ENCODE results near the gene ASNS.

Gene ASNS

DNA sequence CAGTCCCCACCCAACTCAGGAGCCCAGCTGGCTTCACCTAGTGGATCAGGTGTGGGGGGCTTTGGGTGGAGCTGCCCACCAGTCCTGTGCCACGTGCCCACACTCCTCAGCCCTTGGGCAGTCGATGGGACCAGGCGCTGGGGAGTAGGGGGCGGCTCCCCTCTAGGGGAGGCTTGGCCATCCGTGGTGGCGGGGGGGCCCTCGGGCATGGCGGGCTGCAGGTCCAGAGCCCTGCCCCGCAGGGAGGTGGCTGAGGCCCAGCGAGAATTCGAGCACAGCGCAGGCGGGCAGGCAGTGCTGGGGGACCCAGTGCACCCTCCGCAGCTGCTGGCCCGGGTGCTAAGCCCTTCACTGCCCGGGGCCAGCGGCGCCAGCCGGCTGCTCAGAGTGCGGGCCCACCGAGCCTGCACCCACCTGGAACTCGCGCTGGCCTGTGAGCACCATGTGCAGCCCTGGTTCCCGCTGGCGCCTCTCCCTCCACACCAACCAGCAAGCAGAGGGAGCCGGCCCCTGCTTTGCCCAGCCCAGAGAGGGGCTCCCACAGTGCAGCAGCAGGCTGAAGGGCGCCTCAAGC lies 29.3 kb downstream of the ASNS start:
- DNase-seq: no peak

DNA sequence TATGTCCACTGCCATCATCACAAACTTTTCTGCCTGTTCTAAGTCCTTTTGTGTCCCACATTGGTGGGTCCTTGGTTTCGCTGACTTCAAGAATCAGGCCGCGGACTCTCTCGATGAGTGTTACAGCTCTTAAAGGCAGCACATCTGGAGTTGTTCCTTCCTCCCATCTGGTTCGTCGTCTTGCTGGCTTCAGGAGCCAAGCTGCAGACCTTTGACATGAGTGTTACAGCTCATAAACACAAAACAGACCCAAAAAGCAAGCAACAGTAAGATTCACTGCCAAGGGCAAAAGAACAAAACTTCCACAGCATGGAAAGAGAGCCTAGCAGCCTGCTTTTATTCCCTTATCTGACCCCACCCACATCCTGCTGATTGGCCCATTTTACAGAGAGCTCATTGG lies 30.2 kb downstream of the ASNS start:
- no peak for DNase-seq

DNA sequence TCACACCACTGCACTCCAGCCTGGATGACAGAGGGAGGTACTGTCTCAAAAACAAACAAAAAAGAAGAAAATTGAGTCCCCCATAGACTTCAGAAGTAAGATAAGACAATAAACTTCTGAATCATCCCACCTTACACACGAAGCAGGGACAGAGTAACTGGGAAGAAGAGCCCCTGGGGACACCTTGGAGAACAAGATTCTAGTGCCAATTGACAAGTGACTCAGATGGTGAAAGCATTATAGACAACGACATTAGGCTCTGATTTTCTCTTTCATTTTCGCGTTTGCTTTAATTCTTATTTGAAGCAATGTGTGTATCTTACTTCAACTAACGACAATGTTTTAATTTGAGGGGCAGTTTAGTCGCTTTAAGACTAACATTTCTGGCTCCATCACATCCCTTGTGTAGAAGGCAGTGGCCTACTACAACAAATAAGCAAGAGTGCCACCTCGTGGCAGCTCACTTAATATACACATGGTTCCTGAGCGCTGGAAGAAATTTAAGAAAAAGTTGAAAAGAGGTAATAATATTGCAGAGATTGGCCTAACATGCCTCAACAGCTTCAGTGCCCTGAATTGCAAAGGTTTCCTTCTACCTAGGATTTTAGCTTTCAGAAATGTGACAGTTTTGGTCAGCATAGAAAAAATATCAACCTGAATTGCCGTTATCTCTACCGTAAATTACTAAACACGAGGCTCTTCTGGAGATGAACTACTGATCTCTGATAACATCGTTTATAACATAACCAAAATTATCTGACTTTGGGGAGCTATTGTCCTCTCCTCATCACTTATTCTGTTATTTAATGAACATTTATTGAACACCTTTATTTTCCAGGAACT lies 36.7 kb downstream of the ASNS start:
- peak; percentile 66 for DNase-seq

DNA sequence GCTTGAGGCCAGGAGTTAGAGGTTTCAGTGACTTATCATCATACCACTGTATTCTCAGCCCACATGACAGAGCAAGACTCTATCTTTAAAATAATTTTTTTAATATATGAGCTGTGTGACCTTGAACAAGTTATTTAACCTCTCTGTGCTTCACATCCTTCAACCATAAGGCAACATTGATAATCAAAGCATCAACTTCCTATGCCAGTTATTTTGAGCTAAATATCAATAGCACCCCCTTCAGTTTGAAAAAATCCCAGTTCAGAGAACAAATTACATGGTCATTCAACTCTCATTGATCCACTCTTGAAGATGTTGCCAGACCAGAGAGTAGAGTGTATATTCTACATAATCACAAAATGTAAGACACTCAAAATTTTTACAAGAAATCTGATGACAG lies 53.0 kb downstream of the ASNS start:
- no peak for DNase-seq

DNA sequence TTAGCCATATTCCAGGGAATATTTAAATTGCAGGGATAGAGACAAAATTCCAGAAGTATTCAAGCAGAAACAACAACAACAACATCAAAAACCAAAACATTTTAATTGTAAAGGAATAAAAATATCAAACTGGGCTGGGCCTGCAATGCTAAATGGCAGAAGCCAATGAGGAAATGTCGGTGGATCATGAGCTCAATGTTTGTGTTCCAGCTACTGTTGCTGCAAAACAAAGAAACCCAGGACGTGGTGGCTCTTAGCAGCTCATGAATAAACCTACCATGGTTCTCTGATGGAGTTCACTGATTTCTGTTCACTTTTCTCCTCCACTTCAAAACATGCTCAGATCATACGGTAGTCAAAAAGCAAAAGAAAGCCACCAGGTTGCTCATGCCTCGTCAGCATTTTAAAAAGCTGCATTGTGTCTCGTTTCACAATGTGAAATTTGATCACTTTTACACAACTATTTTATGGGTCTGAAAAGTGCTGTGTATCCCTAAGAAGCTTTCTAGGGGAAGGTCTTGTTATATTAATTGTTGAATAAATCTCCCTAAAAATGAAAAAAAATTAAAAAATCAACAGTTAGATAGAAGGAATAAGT lies 54.0 kb downstream of the ASNS start:
- DNase-seq: no peak
